Measurements from ENCODE around the gene KAZN.

The KAZN gene

DNA sequence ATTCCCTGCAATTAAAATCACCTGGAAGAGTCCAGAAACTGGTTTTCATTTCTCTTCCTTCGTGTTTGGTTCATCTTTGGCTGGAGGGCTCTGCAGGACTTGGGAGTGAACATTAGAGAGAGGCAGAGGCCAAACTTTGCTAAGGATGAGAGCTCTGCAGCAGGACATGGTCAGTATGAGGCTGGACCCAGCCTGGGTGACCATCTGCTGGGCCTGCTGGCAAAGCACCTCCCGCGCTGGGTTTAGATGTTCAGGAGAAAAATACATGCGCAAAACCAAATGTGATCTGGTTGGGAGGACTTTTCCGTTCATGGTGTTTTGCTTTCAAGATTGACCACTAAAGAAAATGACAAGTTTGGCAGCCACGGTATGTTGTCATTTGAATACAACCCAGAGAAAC, 15.9 kb downstream of the KAZN start:
- Histone ChIP-seq H3K4me3 (ENCODE audit: low read length) (no peak overlapping the region), H3K9me3 (ENCODE audit: control insufficient read depth, low read length) (no peaks in the 10 kb centered on the region), H3K4me1 (ENCODE audit: control insufficient read depth, insufficient read depth, low read length) (no peaks in the 10 kb centered on the region), H3K9ac (ENCODE audit: low read length) (no peak overlapping the region), H3K36me3 (ENCODE audit: control insufficient read depth, insufficient read depth, low read length, severe bottlenecking) (no peaks in the 10 kb centered on the region), H3K27me3 (replicated peaks; ENCODE audit: control insufficient read depth, insufficient read depth, low read length) (no peaks in the 10 kb centered on the region)
- no peak for DNase-seq (ENCODE audit: low read depth)

DNA sequence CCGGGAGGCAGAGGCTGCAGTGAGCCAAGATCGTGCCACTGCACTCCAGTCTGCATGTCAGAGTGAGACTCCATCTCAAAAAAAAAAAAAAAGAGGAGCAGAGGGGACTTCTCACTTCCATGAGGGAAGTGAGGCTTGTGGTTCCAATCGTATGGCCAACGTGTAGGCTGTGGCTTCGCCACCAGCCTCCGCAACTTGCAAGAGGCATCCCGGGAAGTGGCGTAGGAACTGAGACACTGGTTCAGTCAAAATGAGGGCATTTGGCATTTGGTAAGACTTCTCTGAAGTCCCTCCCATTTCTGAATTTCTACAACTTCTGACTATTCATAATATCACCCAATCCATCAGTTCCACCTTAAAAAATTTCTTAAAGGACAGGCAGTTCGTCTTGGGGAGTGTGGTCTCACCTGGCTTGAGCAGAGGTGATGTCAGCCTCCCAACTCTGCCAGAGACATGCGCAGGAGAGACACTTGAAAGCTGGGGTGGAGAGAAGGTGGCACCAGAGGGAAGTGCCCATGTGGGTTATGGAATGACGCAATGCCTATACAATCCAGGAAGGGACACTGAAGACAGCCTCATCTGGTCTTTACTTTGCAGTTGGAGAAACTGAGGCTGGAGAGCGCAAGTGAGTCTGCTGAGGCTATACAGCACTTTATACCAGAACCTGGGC, 17.2 kb downstream of the KAZN start:
- H3K36me3 ChIP-seq (ENCODE audit: control insufficient read depth, insufficient read depth, low read length, severe bottlenecking) = no peaks in the 10 kb centered on the region
- H3K4me3 ChIP-seq (ENCODE audit: low read length) = no peak overlapping the region
- no peaks in the 10 kb centered on the region for H3K27me3 ChIP-seq (replicated peaks; ENCODE audit: control insufficient read depth, insufficient read depth, low read length)
- H3K4me1 ChIP-seq (ENCODE audit: control insufficient read depth, insufficient read depth, low read length) = no peaks in the 10 kb centered on the region
- no peak overlapping the region for H3K9ac ChIP-seq (ENCODE audit: low read length)
- H3K9me3 ChIP-seq (ENCODE audit: control insufficient read depth, low read length) = no peaks in the 10 kb centered on the region
- DNase-seq (ENCODE audit: low read depth) = no peak

DNA sequence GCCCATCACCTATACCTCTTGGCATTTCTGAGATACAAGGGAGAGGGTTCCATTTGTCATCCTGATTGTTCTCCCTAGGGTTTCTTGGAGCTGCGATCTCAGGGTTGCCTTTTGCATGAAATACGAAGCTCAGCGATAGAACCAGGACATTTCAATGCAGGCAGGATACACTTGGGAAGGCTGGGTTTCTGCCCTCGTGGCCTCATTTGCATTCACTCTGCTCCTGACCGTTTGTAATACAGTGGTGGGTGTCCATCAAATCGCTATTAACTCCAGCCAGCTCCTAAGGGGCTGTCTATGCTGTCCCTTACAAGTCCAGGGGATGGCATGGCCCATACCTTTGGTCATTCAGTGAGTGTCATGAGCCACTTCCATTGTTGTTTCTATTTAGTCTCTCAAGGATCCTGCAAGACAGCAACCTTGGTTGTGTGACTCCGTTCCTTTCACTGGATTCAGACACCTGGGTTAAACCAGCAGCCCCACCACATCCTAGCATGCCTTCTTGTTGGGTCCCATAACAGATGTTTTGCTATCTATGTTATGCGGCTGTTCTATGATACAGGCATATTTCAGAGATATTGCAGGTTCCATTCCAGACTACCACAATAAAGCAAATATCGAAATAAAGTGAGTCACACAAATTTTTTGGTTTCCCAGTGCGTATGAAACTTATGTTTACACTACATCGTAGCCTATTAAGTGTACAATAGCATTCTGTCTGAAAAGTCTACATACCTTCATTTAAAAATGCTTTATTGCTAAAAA, 18.3 kb downstream of the KAZN start:
- no peaks in the 10 kb centered on the region for H3K4me1 ChIP-seq (ENCODE audit: control insufficient read depth, insufficient read depth, low read length)
- H3K27me3 ChIP-seq (replicated peaks; ENCODE audit: control insufficient read depth, insufficient read depth, low read length) = no peaks in the 10 kb centered on the region
- no peak overlapping the region for H3K4me3 ChIP-seq (ENCODE audit: low read length)
- no peaks in the 10 kb centered on the region for H3K9me3 ChIP-seq (ENCODE audit: control insufficient read depth, low read length)
- H3K9ac ChIP-seq (ENCODE audit: low read length) = no peak overlapping the region
- H3K36me3 ChIP-seq (ENCODE audit: control insufficient read depth, insufficient read depth, low read length, severe bottlenecking) = no peaks in the 10 kb centered on the region
- DNase-seq (ENCODE audit: low read depth) = no peak

DNA sequence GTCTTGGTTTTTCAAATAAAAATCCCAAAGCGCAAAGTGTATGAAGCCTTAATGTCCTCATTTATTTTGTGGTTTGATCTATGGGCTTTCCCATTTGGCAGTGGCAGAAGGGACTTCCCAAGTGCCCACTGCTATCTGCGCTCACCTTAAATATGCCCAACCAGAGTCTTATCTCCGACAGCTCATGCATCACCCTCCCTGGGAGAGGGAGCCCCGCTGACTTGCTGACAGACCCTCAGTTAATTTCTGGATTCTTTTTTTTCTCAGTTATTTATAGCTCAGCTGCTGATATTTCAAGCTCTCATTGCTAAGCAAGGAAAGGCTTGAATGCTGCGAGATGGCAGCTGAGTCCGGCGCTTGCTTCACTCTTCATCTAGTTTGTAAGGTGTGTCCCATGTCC, 19.3 kb downstream of the KAZN start:
- no peaks in the 10 kb centered on the region for H3K4me1 ChIP-seq (ENCODE audit: control insufficient read depth, insufficient read depth, low read length)
- no peaks in the 10 kb centered on the region for H3K9me3 ChIP-seq (ENCODE audit: control insufficient read depth, low read length)
- no peak overlapping the region for H3K4me3 ChIP-seq (ENCODE audit: low read length)
- no peak overlapping the region for H3K9ac ChIP-seq (ENCODE audit: low read length)
- no peaks in the 10 kb centered on the region for H3K36me3 ChIP-seq (ENCODE audit: control insufficient read depth, insufficient read depth, low read length, severe bottlenecking)
- H3K27me3 ChIP-seq (replicated peaks; ENCODE audit: control insufficient read depth, insufficient read depth, low read length) = no peaks in the 10 kb centered on the region
- DNase-seq (ENCODE audit: low read depth) = no peak

DNA sequence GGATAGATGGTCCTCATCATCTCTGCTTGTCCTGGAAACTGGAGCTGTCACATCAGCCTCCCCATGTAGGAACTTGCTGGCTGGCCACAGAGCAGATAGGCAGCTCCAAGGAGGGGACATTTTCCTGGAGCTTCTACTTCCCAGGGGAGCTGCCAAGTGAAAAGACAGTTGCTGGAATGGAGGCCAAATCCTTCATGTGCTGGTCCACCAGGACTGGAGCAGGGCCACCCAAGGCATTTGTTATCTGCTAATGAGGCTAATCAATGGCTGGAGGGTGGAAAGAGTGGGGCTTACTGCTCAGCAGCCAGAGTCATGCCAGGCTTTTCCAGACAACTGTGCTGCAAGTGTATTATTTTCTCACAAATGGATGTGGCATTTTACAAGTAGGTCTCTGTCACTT, 22.5 kb downstream of the KAZN start:
- Histone ChIP-seq H3K4me1 (ENCODE audit: control insufficient read depth, insufficient read depth, low read length) (no peaks in the 10 kb centered on the region), H3K27me3 (replicated peaks; ENCODE audit: control insufficient read depth, insufficient read depth, low read length) (no peaks in the 10 kb centered on the region), H3K4me3 (ENCODE audit: low read length) (no peak overlapping the region), H3K9ac (ENCODE audit: low read length) (no peak overlapping the region), H3K9me3 (ENCODE audit: control insufficient read depth, low read length) (no peaks in the 10 kb centered on the region), H3K36me3 (ENCODE audit: control insufficient read depth, insufficient read depth, low read length, severe bottlenecking) (no peaks in the 10 kb centered on the region)
- no peak for DNase-seq (ENCODE audit: low read depth)

DNA sequence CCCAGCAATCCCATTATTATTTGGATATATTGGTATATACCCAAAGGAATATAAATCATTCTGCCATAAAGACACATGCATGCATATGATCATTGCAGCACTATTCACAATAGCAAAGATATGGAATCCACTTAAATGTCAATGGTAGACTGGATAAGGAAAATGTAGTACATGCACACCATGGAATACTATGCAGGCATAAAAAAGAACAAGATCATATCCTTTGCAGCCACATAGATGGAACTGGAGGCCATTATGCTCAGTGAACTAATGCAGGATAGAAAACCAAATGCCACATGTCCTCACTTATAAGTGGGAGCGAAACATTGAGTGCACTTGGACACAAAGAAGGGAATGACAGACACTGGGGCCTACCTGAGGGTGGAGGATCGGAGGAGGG, 24.6 kb downstream of the KAZN start:
- Histone ChIP-seq H3K36me3 (ENCODE audit: control insufficient read depth, insufficient read depth, low read length, severe bottlenecking) (no peaks in the 10 kb centered on the region), H3K9ac (ENCODE audit: low read length) (no peak overlapping the region)

DNA sequence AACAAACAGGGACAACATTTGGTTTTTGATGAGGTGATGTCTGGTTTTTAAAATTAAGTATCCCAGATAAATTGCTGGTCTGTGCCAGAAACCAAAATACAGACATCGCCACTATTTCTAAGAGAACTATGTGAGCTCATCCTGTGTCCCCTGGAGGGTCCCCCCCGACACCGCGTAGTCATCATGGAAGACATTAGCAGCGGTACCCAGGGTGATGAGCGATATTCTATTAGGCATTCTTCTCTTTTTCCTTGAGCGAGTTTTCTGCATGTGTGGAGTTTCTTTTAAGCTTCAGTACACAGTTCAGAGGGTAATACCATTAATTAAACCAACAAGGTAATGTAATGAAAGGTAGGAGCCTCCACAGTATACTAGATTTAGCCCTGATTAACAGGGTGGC, 26.5 kb downstream of the KAZN start:
- Histone ChIP-seq H3K9ac (ENCODE audit: low read length) (no peak overlapping the region), H3K4me1 (ENCODE audit: control insufficient read depth, insufficient read depth, low read length) (peaks cover 16% of the 10 kb centered on the region), H3K4me3 (ENCODE audit: low read length) (no peak overlapping the region), H3K36me3 (ENCODE audit: control insufficient read depth, insufficient read depth, low read length, severe bottlenecking) (no peaks in the 10 kb centered on the region), H3K9me3 (ENCODE audit: control insufficient read depth, low read length) (no peaks in the 10 kb centered on the region), H3K27me3 (replicated peaks; ENCODE audit: control insufficient read depth, insufficient read depth, low read length) (no peaks in the 10 kb centered on the region)
- no peak for DNase-seq (ENCODE audit: low read depth)

More for the DNA sequence above, 24.6 kb downstream of the KAZN start:
- Histone ChIP-seq H3K4me1 (ENCODE audit: control insufficient read depth, insufficient read depth, low read length) (peaks cover 10% of the 10 kb centered on the region), H3K4me3 (ENCODE audit: low read length) (no peak overlapping the region), H3K9me3 (ENCODE audit: control insufficient read depth, low read length) (no peaks in the 10 kb centered on the region), H3K27me3 (replicated peaks; ENCODE audit: control insufficient read depth, insufficient read depth, low read length) (no peaks in the 10 kb centered on the region)
- no peak for DNase-seq (ENCODE audit: low read depth)

DNA sequence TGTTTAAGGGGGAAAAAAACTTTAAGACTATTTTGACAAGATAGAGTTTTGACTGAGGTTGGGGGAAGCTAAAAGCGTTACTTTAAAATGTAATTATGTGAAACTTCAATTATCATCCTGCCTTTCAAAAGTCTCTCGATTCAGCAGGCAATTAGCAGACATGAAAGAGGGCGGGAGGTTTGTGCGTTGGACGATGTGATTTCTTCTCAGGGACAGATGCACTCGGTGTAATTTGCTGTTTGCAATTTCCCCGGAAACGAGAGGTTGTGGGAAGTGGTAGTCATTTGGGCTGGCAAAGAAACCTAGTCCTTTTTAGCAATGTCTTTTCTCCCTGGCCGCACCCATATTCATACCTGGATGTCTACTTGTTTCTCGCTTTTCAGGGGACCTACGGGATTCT, 27.1 kb downstream of the KAZN start:
- Histone ChIP-seq H3K9ac (ENCODE audit: low read length) (no peak overlapping the region), H3K27me3 (replicated peaks; ENCODE audit: control insufficient read depth, insufficient read depth, low read length) (no peaks in the 10 kb centered on the region), H3K4me3 (ENCODE audit: low read length) (no peak overlapping the region), H3K36me3 (ENCODE audit: control insufficient read depth, insufficient read depth, low read length, severe bottlenecking) (no peaks in the 10 kb centered on the region), H3K4me1 (ENCODE audit: control insufficient read depth, insufficient read depth, low read length) (peaks cover 16% of the 10 kb centered on the region), H3K9me3 (ENCODE audit: control insufficient read depth, low read length) (no peaks in the 10 kb centered on the region)
- no peak for DNase-seq (ENCODE audit: low read depth)

DNA sequence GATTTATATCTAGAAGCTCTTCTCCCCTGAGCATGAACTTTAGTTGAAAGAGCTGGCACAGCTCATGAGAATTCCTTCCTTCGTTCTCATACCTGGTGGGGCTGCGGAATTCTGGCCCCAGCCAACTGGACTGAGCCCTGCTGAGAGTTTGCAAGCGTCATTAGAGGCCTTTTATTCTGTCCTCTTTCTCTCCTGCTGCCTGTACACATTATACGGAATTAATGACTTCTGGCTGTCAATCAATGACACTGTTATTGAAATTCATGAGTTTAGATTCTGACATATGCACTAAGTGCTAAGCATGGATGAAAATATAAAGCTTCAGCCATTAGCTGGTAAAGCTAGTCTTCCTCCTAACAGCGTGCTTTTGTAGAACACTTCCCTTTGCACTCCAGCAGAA, 27.5 kb downstream of the KAZN start:
- Histone ChIP-seq H3K4me1 (ENCODE audit: control insufficient read depth, insufficient read depth, low read length) (peaks cover 16% of the 10 kb centered on the region), H3K4me3 (ENCODE audit: low read length) (no peak overlapping the region), H3K9me3 (ENCODE audit: control insufficient read depth, low read length) (no peaks in the 10 kb centered on the region), H3K36me3 (ENCODE audit: control insufficient read depth, insufficient read depth, low read length, severe bottlenecking) (no peaks in the 10 kb centered on the region), H3K27me3 (replicated peaks; ENCODE audit: control insufficient read depth, insufficient read depth, low read length) (no peaks in the 10 kb centered on the region), H3K9ac (ENCODE audit: low read length) (no peak overlapping the region)
- DNase-seq (ENCODE audit: low read depth) = no peak

DNA sequence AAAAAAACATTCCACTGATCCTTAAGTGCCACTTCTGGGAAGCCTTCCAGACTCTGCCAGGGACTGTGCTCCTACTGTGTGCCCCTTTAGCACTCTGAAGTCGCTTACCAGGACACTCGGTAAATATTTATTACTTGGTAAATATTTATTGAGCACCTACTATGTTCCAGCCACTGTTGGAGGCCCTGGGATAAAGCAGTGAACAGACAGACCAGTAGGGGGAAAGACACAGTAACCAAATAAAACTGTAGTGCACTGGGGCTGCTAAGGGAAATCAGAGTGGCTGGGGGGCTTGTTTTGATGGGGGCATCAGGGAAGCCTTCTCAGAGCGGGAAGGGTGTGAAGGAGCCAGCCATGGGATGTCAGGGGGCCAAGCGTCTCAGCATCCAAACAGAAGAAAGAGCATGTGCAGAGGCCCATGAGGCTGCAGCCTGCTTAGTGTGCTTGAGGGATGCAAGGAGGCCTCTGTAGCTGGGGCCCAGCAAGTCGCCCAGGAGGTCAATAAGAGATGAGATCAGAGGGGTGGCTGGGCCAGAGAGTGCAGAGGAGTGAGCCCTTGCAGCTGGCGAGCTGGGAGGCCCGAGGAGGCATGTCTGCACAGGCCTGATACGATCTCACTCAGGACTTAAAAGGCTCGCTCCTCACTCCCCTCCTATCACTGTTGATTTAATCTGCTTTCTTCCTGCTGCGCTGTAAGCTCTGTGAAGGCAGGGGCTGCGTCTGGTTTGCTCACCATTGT, 28.6 kb downstream of the KAZN start:
- H3K36me3 ChIP-seq (ENCODE audit: control insufficient read depth, insufficient read depth, low read length, severe bottlenecking) = no peaks in the 10 kb centered on the region
- no peaks in the 10 kb centered on the region for H3K9me3 ChIP-seq (ENCODE audit: control insufficient read depth, low read length)
- peaks cover 16% of the 10 kb centered on the region for H3K4me1 ChIP-seq (ENCODE audit: control insufficient read depth, insufficient read depth, low read length)
- no peaks in the 10 kb centered on the region for H3K27me3 ChIP-seq (replicated peaks; ENCODE audit: control insufficient read depth, insufficient read depth, low read length)
- DNase-seq (ENCODE audit: low read depth) = no peak
- H3K9ac ChIP-seq (ENCODE audit: low read length) = peak overlapping the region; percentile 7
- H3K4me3 ChIP-seq (ENCODE audit: low read length) = no peak overlapping the region

DNA sequence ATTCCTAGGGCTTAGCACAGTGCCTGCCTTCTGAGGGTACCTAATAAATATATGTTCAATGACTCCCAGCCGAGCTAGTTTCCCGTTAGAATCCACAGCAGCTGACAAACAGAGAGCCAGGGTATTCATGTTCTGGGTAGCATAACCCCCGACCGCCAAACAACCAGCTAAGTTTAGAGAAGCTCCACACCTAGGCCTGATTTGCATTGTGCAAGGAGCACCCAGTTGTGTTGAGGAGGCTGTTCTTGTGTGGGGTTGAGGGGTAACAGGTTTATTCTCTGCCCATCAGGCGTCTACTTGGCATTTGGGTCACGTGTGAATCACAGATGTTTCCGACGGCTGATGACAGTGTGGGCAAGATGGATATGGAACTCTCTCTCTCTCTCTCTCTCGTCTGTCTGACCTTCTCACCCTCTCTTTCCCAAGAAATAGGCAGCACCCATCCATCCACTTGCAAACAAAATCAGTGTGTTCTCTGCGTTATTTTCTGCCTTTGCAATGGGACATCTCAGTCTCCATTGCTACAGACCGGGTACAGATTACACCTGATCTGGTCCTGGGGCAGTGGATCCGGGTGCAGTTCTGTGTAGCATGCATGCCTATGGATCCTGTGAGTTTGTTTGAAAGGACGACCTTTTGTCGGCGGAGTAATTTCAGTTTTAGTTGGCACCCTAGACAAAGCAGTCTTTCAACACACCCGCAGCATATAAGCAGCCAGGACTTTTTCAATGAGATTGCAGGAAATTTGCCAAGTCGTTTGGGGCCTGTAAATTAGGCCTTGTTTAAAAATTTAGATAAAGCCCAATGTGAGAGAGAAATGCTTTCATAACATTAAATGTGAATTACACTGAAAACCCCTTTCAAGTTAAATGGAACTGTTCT, 29.4 kb downstream of the KAZN start:
- Histone ChIP-seq H3K27me3 (replicated peaks; ENCODE audit: control insufficient read depth, insufficient read depth, low read length) (no peaks in the 10 kb centered on the region), H3K4me3 (ENCODE audit: low read length) (no peak overlapping the region), H3K4me1 (ENCODE audit: control insufficient read depth, insufficient read depth, low read length) (peaks cover 16% of the 10 kb centered on the region), H3K36me3 (ENCODE audit: control insufficient read depth, insufficient read depth, low read length, severe bottlenecking) (no peaks in the 10 kb centered on the region), H3K9me3 (ENCODE audit: control insufficient read depth, low read length) (no peaks in the 10 kb centered on the region), H3K9ac (ENCODE audit: low read length) (peak overlapping the region; percentile 7)
- no peak for DNase-seq (ENCODE audit: low read depth)

All from adipocyte (in vitro differentiated cells).